Measurements from ENCODE around the gene CSF3R. TPM values are rescaled to one million over a fixed set of nuclear protein-coding genes. Genes with fewer than 3 reads are reported as not detected.

The CSF3R gene
- total and polyA plus RNA-seq, 2 donors (not counting 3 experiments of a cell fraction or from before 2014, with no cell fraction given) = not detected

GRCh38 chr1:36433102-36433501 lies 49.6 kb downstream of the CSF3R start:
- dilution Hi-C loops (cut with MboI; ENCODE audit: extremely low pct_ligation_motif_present, low sequenced_read_pairs) = no loop called here
- no peak for DNase-seq (ENCODE audit: low read depth, low spot score)
- TF ChIP-seq CTCF (IDR thresholded peaks at IDR 0.05; ENCODE audit: extremely low read depth in 1 of 2, insufficient read depth in 1 of 2, low read depth in 1 of 2, low read length in 2 of 2) (no peak), POLR2A (IDR thresholded peaks at IDR 0.05; ENCODE audit: low read depth, low read length) (no peak), GATA2 (IDR thresholded peaks at IDR 0.05; ENCODE audit: insufficient read depth, insufficient read length, low read depth, low read length) (no peak), EZH2 (IDR thresholded peaks at IDR 0.05; ENCODE audit: borderline replicate concordance, low read depth, low read length, severe bottlenecking) (no peak), MYC (IDR thresholded peaks at IDR 0.05; ENCODE audit: low read depth, low read length) (no peak), FOS (IDR thresholded peaks at IDR 0.05; ENCODE audit: borderline replicate concordance, insufficient read depth, low read length) (no peak)

GRCh38 chr1:36432616-36433015 lies 50.1 kb downstream of the CSF3R start:
- Histone ChIP-seq H3K9me1 (replicated peaks; ENCODE audit: control insufficient read depth, extremely low read depth, insufficient read depth, low read length) (no peaks in the 10 kb centered on the region), H2AFZ (ENCODE audit: low read depth, low read length) (no peak overlapping the region), H3K79me2 (ENCODE audit: control insufficient read depth, insufficient read depth, low read length) (no peaks in the 10 kb centered on the region), H3K9me3 (replicated peaks; ENCODE audit: control insufficient read depth, insufficient read depth, low read length) (no peaks in the 10 kb centered on the region), H3K27ac (ENCODE audit: insufficient read depth, low read depth, low read length) (no peak overlapping the region), H3K36me3 (ENCODE audit: control insufficient read depth in 2 of 2, extremely low read depth in 1 of 2, insufficient read depth in 2 of 2, low read length in 2 of 2) (no peaks in the 10 kb centered on the region), H3K4me1 (ENCODE audit: control insufficient read depth, extremely low read depth, insufficient read depth, low read length) (peaks cover 6% of the 10 kb centered on the region), H4K20me1 (replicated peaks; ENCODE audit: control insufficient read depth, extremely low read depth, insufficient read depth, low read length) (no peaks in the 10 kb centered on the region), H3K4me3 (replicated peaks in 1 of 3; ENCODE audit: insufficient read depth in 1 of 3, low read depth in 1 of 3, low read length in 3 of 3) (no peak overlapping the region), H3K4me2 (ENCODE audit: insufficient read depth, low read length) (no peak overlapping the region), H3K27me3 (ENCODE audit: control insufficient read depth in 2 of 2, insufficient read depth in 2 of 2, low read length in 2 of 2) (no peaks in the 10 kb centered on the region), H3K9ac (replicated peaks; ENCODE audit: extremely low read depth, insufficient read depth, low read length) (no peak overlapping the region)
- DNase-seq (ENCODE audit: low read depth, low spot score) (peak; percentile 68), FAIRE-seq (no peak)
- dilution Hi-C loops (cut with MboI; ENCODE audit: extremely low pct_ligation_motif_present, low sequenced_read_pairs) (no loop called here), intact Hi-C loops (cut with micrococcal nuclease) (no loop called here)
- BruUV-seq (replicated peaks) = no TSS peak
- ChIA-PET CTCF (interaction anchor here (1.3 kb wide), 1 partner anchor 8 kb away, joined by 5 read pairs; no protein-coding TSS in a partner anchor), POLR2A (no interaction called here)
- TF ChIP-seq JUN (IDR thresholded peaks at IDR 0.05; ENCODE audit: borderline replicate concordance, insufficient read depth, insufficient read length, low read depth) (no peak), POLR2AphosphoS5 (IDR thresholded peaks at IDR 0.05; ENCODE audit: insufficient read depth, low read depth, low read length) (no peak), GATA2 (IDR thresholded peaks at IDR 0.05; ENCODE audit: insufficient read depth, insufficient read length, low read depth, low read length) (no peak), EZH2 (IDR thresholded peaks at IDR 0.05; ENCODE audit: borderline replicate concordance, low read depth, low read length, severe bottlenecking) (no peak)
- TF ChIP-seq, protein P1, sequence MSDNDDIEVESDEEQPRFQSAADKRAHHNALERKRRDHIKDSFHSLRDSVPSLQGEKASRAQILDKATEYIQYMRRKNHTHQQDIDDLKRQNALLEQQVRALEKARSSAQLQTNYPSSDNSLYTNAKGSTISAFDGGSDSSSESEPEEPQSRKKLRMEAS (IDR thresholded peaks at IDR 0.05; ENCODE audit: insufficient read depth, insufficient read length) = no peak

More at GRCh38 chr1:36433102-36433501, 49.6 kb downstream of the CSF3R start:
- Histone ChIP-seq H3K9me3 (replicated peaks; ENCODE audit: control insufficient read depth, insufficient read depth, low read length) (no peaks in the 10 kb centered on the region), H3K9me1 (replicated peaks; ENCODE audit: control insufficient read depth, extremely low read depth, insufficient read depth, low read length) (no peaks in the 10 kb centered on the region), H3K36me3 (ENCODE audit: control insufficient read depth in 2 of 2, extremely low read depth in 1 of 2, insufficient read depth in 2 of 2, low read length in 2 of 2) (no peaks in the 10 kb centered on the region), H4K20me1 (replicated peaks; ENCODE audit: control insufficient read depth, extremely low read depth, insufficient read depth, low read length) (no peaks in the 10 kb centered on the region), H3K9ac (replicated peaks; ENCODE audit: extremely low read depth, insufficient read depth, low read length) (no peak overlapping the region), H3K79me2 (ENCODE audit: control insufficient read depth, insufficient read depth, low read length) (no peaks in the 10 kb centered on the region), H3K4me1 (ENCODE audit: control insufficient read depth, extremely low read depth, insufficient read depth, low read length) (peaks cover 6% of the 10 kb centered on the region), H3K27ac (ENCODE audit: insufficient read depth, low read depth, low read length) (no peak overlapping the region), H3K4me3 (replicated peaks in 1 of 3; ENCODE audit: insufficient read depth in 1 of 3, low read depth in 1 of 3, low read length in 3 of 3) (no peak overlapping the region), H2AFZ (ENCODE audit: low read depth, low read length) (no peak overlapping the region), H3K27me3 (ENCODE audit: control insufficient read depth in 2 of 2, insufficient read depth in 2 of 2, low read length in 2 of 2) (no peaks in the 10 kb centered on the region), H3K4me2 (ENCODE audit: insufficient read depth, low read length) (no peak overlapping the region)
- FAIRE-seq = no peak
- POLR2A ChIA-PET = no interaction called here
- BruUV-seq (replicated peaks) = no TSS peak
- intact Hi-C loops (cut with micrococcal nuclease) = no loop called here
- CTCF ChIA-PET = interaction anchor here (1.3 kb wide), 1 partner anchor 9 kb away, joined by 5 read pairs; no protein-coding TSS in a partner anchor

Measured in endothelial cell of umbilical vein (primary cell).